Tibial nerve (tissue), 4 donors: Measurements from ENCODE around the gene AP2B1. TPM values are rescaled to one million over a fixed set of nuclear protein-coding genes. Genes with fewer than 3 reads are reported as not detected.

ENCODE experiments used
- DNase-seq, 2 donors: peaks; one replicate each; pipeline ENCODE4 v3.0.0-alpha.2; 2019; ENCODE audit warnings: low spot score in 2 of 2
- H3K27ac ChIP-seq, 4 donors: fragments of 200-600 bp; sonication (generic) in 3 of 4; one replicate each; pipeline ENCODE4 v1.5.1; 2017 to 2019; ENCODE audit warnings: mild to moderate bottlenecking in 1 of 4
- H3K27me3 ChIP-seq, 2 donors: fragments of 200-600 bp; sonication (generic) in 1 of 2; one replicate each; pipeline versions ENCODE4 v1.5.1 to v1.6.0; 2017 to 2019
- H3K36me3 ChIP-seq, 3 donors: fragments of 200-600 bp; sonication (generic); one replicate each; pipeline ENCODE4 v1.5.1; 2018 to 2019
- H3K4me1 ChIP-seq, 4 donors: fragments of 200-600 bp; sonication (generic) in 3 of 4; one replicate each; pipeline ENCODE4 v1.5.1; 2017 to 2019
- H3K4me3 ChIP-seq, 4 donors: fragments of 200-600 bp; sonication (generic) in 3 of 4; one replicate each; pipeline ENCODE4 v1.5.1; 2017 to 2019; ENCODE audit warnings: mild to moderate bottlenecking in 1 of 4, moderate library complexity in 1 of 4
- H3K9me3 ChIP-seq, 4 donors: fragments of 200-600 bp; sonication (generic) in 3 of 4; one replicate each; pipeline ENCODE4 v1.5.1; 2017 to 2019
- EP300 ChIP-seq, 2 donors: sonication (generic); formaldehyde crosslinking; IDR thresholded peaks; one replicate each; pipeline ENCODE4 v1.6.1; 2017; ENCODE audit warnings: antibody characterized with exemption in 2 of 2, mild to moderate bottlenecking in 1 of 2
- POLR2A ChIP-seq, 2 donors: fragments of 450-650 bp; IDR thresholded peaks; one replicate each; pipeline ENCODE4 v1.6.1; 2017; ENCODE audit warnings: antibody characterized with exemption in 2 of 2, mild to moderate bottlenecking in 2 of 2, moderate library complexity in 2 of 2
- WGBS, 2 donors: methylation state at CpG; one replicate each; pipeline ENCODE4 v1.1.5; 2018; 5-methylcytosine and 5-hydroxymethylcytosine counted together
- total RNA-seq, 4 donors: library from RNA; depleted of rRNA; stranded (reverse); fragments of >200 nt; gene quantifications; one replicate each; pipeline ENCODE4 v1.1.0, GENCODE V29; 2016
- TF ChIP-seq, protein P1 (sequence below), 5 experiments: fragments of 200-600 bp in 3 of 5; fragments of 450-650 bp in 2 of 5; sonication (generic) in 3 of 5; IDR thresholded peaks; one replicate each; pipeline ENCODE4 v1.5.1; 2016 to 2019; ENCODE audit warnings: antibody characterized with exemption in 5 of 5, mild to moderate bottlenecking in 3 of 5, moderate library complexity in 2 of 5

The AP2B1 gene
- total RNA-seq, 4 donors from 2014 or later, result 59.9 to 77.7 (median 62.0) TPM

GRCh38 chr17:35645923-35646322 is 58.8 kb downstream of the AP2B1 start:
- Histone ChIP-seq H3K9me3 (no peaks in the 10 kb centered on the region), H3K36me3 (peaks cover 0 to 70% (median 0%) of the 10 kb centered on the region in 3 donors), H3K27me3 (no peaks in the 10 kb centered on the region), H3K4me1 (no peaks in the 10 kb centered on the region), H3K4me3 (no peak overlapping the region), H3K27ac (no peak overlapping the region)
- no peak for DNase-seq
- WGBS, 2 donors, result 38 to 72% methylated on average over 2 of the region's 2 CpGs
- no peak for TF ChIP-seq EP300 (IDR thresholded peaks at IDR 0.05)
- TF ChIP-seq, protein P1, sequence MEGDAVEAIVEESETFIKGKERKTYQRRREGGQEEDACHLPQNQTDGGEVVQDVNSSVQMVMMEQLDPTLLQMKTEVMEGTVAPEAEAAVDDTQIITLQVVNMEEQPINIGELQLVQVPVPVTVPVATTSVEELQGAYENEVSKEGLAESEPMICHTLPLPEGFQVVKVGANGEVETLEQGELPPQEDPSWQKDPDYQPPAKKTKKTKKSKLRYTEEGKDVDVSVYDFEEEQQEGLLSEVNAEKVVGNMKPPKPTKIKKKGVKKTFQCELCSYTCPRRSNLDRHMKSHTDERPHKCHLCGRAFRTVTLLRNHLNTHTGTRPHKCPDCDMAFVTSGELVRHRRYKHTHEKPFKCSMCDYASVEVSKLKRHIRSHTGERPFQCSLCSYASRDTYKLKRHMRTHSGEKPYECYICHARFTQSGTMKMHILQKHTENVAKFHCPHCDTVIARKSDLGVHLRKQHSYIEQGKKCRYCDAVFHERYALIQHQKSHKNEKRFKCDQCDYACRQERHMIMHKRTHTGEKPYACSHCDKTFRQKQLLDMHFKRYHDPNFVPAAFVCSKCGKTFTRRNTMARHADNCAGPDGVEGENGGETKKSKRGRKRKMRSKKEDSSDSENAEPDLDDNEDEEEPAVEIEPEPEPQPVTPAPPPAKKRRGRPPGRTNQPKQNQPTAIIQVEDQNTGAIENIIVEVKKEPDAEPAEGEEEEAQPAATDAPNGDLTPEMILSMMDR (IDR thresholded peaks at IDR 0.05), result no peak
- no peak for TF ChIP-seq POLR2A (IDR thresholded peaks at IDR 0.05)

- H3K4me3 ChIP-seq, result no peak overlapping the region
- H3K27me3 ChIP-seq, result no peaks in the 10 kb centered on the region
- DNase-seq, result no peak
- WGBS, 2 donors, result 89 to 93% methylated on average over 1 of the region's 1 CpG
- H3K27ac ChIP-seq, result no peak overlapping the region
- no peaks in the 10 kb centered on the region for H3K9me3 ChIP-seq
- H3K36me3 ChIP-seq, result peaks cover 0 to 44% (median 5%) of the 10 kb centered on the region in 3 donors
- peaks cover 0 to 6% (median 0%) of the 10 kb centered on the region in 4 donors for H3K4me1 ChIP-seq
- no peak for TF ChIP-seq POLR2A (IDR thresholded peaks at IDR 0.05)
- TF ChIP-seq, protein P1 (IDR thresholded peaks at IDR 0.05), result no peak
- TF ChIP-seq EP300 (IDR thresholded peaks at IDR 0.05), result no peak
Measured at GRCh38 chr17:35651467-35651866, 64.3 kb downstream of the AP2B1 start.

DNA sequence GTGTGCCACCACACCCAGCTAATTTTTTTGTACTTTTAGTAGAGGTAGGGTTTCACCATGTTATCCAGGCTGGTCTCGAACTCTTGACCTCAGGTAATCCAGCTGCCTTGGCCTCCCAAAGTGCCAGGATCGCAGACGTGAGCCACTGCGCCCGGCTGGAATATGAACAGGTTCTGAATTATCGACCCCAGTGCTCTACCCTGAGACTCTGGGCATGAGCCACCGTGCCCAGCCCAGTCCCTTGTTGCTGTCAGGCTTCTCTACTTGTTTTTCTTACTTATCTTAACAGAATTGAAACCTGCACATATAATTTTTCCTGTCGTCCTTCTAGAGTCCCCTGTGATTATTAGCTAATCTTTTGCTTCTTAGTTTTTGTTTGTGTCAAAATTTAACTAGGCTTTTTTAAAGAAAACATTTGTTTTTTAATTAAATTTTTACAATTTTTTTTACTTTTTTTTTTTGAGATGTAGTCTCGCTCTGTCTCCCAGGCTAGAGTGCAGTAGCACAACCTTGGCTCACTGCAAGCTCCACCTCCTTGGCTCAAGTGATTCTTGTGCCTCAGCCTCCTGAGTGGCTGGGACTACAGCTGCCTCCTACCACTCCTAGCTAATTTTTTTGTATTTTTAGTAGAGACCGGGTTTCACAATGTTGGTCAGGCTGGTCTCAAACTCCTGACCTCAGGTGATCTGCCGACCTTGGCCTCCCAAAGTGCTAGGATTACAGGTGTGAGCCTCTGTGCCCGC is 66.7 kb downstream of the AP2B1 start:
- H3K36me3 ChIP-seq, result peaks cover 0 to 52% (median 5%) of the 10 kb centered on the region in 3 donors
- H3K9me3 ChIP-seq, result no peaks in the 10 kb centered on the region
- 83 to 85% methylated on average over 12 of the region's 12 CpGs for WGBS, 2 donors
- peaks cover 0 to 6% (median 0%) of the 10 kb centered on the region in 4 donors for H3K4me1 ChIP-seq
- no peak overlapping the region for H3K4me3 ChIP-seq
- H3K27ac ChIP-seq, result no peak overlapping the region
- TF ChIP-seq, protein P1 (IDR thresholded peaks at IDR 0.05), result no peak
- TF ChIP-seq EP300 (IDR thresholded peaks at IDR 0.05), result no peak
- no peak for DNase-seq
- no peaks in the 10 kb centered on the region for H3K27me3 ChIP-seq

DNA sequence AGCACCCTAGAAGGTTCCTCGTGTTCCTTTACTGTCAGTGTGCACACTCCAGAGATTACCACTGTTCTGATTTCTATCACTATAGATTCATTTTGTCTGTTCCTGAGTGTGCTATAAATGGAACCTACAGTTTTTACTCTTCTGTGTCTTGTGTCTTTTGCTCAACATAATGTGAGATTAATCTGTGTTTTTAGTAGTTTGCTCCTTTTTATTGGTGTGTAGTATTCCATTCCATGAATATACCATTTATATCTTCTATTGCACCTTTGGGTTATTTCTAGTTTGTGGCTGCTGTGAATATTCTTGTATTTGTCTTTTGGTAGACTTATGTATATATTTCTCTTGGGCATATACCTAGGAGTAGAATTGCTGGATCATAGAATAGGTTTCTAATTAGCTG is 68.2 kb downstream of the AP2B1 start:
- Histone ChIP-seq H3K27ac (no peak overlapping the region), H3K4me3 (no peak overlapping the region), H3K36me3 (peaks cover 0 to 54% (median 5%) of the 10 kb centered on the region in 3 donors), H3K9me3 (no peaks in the 10 kb centered on the region), H3K4me1 (peaks cover 0 to 6% (median 0%) of the 10 kb centered on the region in 4 donors), H3K27me3 (no peaks in the 10 kb centered on the region)
- no peak for DNase-seq
- WGBS, 2 donors, result 97 to 100% methylated on average over 1 of the region's 1 CpG
- TF ChIP-seq, protein P1 (IDR thresholded peaks at IDR 0.05), result no peak
- TF ChIP-seq EP300 (IDR thresholded peaks at IDR 0.05) (no peak), POLR2A (IDR thresholded peaks at IDR 0.05) (no peak)

GRCh38 chr17:35660902-35661301 is 73.8 kb downstream of the AP2B1 start:
- no peak overlapping the region for H3K27ac ChIP-seq
- no peak overlapping the region for H3K4me3 ChIP-seq
- 71 to 76% methylated on average over 1 of the region's 1 CpG for WGBS, 2 donors
- DNase-seq, result no peak
- H3K36me3 ChIP-seq, result peaks cover 0 to 50% (median 0%) of the 10 kb centered on the region in 3 donors
- no peaks in the 10 kb centered on the region for H3K9me3 ChIP-seq
- TF ChIP-seq EP300 (IDR thresholded peaks at IDR 0.05) (no peak), POLR2A (IDR thresholded peaks at IDR 0.05) (no peak)
- TF ChIP-seq, protein P1 (IDR thresholded peaks at IDR 0.05), result no peak
- H3K4me1 ChIP-seq, result no peaks in the 10 kb centered on the region
- H3K27me3 ChIP-seq, result no peaks in the 10 kb centered on the region
